CD4-positive, CD25-positive, alpha-beta regulatory T cell (primary cell): Measurements from ENCODE around the gene ZNF317. TPM values are rescaled to one million over a fixed set of nuclear protein-coding genes. Genes with fewer than 3 reads are reported as not detected.

ENCODE experiments used
- ATAC-seq, 2 donors: fragments of 150-1000 bp; cut with Tn5 transposase; one replicate each; pipeline ENCODE4 v1.10.0; 2021; ENCODE audit warnings: low read depth in 2 of 2, moderate number of reproducible peaks in 2 of 2, moderate library complexity in 1 of 2
- DNase-seq, 3 donors: peaks; one replicate each; pipeline versions ENCODE4 v3.0.0 to v3.0.0-alpha.2; 2012 to 2022; ENCODE audit warnings: mixed read lengths in 1 of 3
- H3K27ac ChIP-seq: one replicate; pipeline ENCODE4 v1.7.0; 2013; ENCODE audit warnings: mild to moderate bottlenecking, low read length; ENCODE audit not compliant: insufficient read depth, poor library complexity, severe bottlenecking
- H3K27me3 ChIP-seq: one replicate; pipeline ENCODE4 v1.7.0; 2013; ENCODE audit warnings: low read length; ENCODE audit not compliant: control insufficient read depth, insufficient read depth
- H3K36me3 ChIP-seq: one replicate; pipeline ENCODE4 v1.7.0; 2013; ENCODE audit warnings: mild to moderate bottlenecking, low read length, moderate library complexity; ENCODE audit not compliant: control insufficient read depth, insufficient read depth
- H3K4me1 ChIP-seq: 2 replicates; pipeline ENCODE4 v1.7.0; 2013; ENCODE audit warnings: mild to moderate bottlenecking, low read length; ENCODE audit not compliant: insufficient read depth, control insufficient read depth, poor library complexity, severe bottlenecking
- H3K4me3 ChIP-seq: one replicate; pipeline ENCODE4 v1.7.0; 2013; ENCODE audit warnings: low read depth, mild to moderate bottlenecking, low read length, moderate library complexity
- H3K9me3 ChIP-seq, 2 experiments: 1 replicate in 1 of 2; 2 replicates in 1 of 2; pipeline ENCODE4 v1.7.0; 2013; ENCODE audit warnings: low read length in 2 of 2, mild to moderate bottlenecking in 1 of 2, moderate library complexity in 1 of 2; ENCODE audit not compliant: control insufficient read depth in 2 of 2
- H3K27ac Mint-ChIP-seq, 3 donors: one replicate each; pipeline ENCODE4 v1.8.0; 2020 to 2022; ENCODE audit warnings: mild to moderate bottlenecking in 3 of 3, mixed read lengths in 3 of 3, moderate library complexity in 2 of 3
- H3K27me3 Mint-ChIP-seq: one replicate; pipeline ENCODE4 v1.8.0; 2022; ENCODE audit warnings: mild to moderate bottlenecking, mixed read lengths
- H3K36me3 Mint-ChIP-seq: one replicate; pipeline ENCODE4 v1.8.0; 2020; ENCODE audit warnings: mixed read lengths
- H3K4me1 Mint-ChIP-seq, 4 donors: one replicate each; pipeline ENCODE4 v1.8.0; 2020 to 2022; ENCODE audit warnings: mixed read lengths in 4 of 4, mild to moderate bottlenecking in 1 of 4
- H3K4me3 Mint-ChIP-seq, 4 donors: one replicate each; pipeline ENCODE4 v1.8.0; 2020 to 2022; ENCODE audit warnings: mild to moderate bottlenecking in 4 of 4, mixed read lengths in 4 of 4, moderate library complexity in 3 of 4
- H3K9me3 Mint-ChIP-seq, 7 donors: one replicate each; pipeline ENCODE4 v1.8.0; 2020 to 2022; ENCODE audit warnings: mixed read lengths in 7 of 7, mild to moderate bottlenecking in 3 of 7, moderate library complexity in 2 of 7
- polyA plus RNA-seq, 4 donors: library from polyadenylated mRNA; unstranded; fragments of 300-500 nt; fragmentation: Illumina TruSeq; gene quantifications; one replicate each; pipeline ENCODE4 v1.2.3, GENCODE V29; 2021
- total RNA-seq: library from RNA; stranded (reverse); gene quantifications from one replicate; pipeline ENCODE4 v1.2.3, GENCODE V29; 2022

Gene ZNF317
- total RNA-seq (92.4 TPM), polyA plus RNA-seq (10 to 100 TPM; 27.5 to 42.5 (median 37.0) TPM)

- DNase-seq (peak; percentile 88 to 95 (median 91)), ATAC-seq (peak; percentile 92 to 94)
- Histone ChIP-seq H3K27ac (peak within 1 kb of the TSS; percentile 89), H3K27me3 (no peaks in the 10 kb centered on the region), H3K9me3 (peaks cover 12 to 19% of the 10 kb centered on the region in 2 experiments), H3K4me1 (peaks cover 25% of the 10 kb centered on the region), H3K36me3 (peaks cover 14% of the 10 kb centered on the region), H3K4me3 (peak within 1 kb of the TSS; percentile 98)
- Mint-ChIP-seq H3K27me3 (no peaks in the 10 kb centered on the region), H3K36me3 (peaks cover 14% of the 10 kb centered on the region), H3K27ac (peak within 1 kb of the TSS; percentile 95 to 99 (median 98)), H3K9me3 (peaks cover 0 to 14% (median 5%) of the 10 kb centered on the region in 7 donors), H3K4me3 (peak within 1 kb of the TSS; percentile 89 to 98 (median 97)), H3K4me1 (peaks cover 10 to 55% (median 28%) of the 10 kb centered on the region in 4 donors)
Observed at GRCh38 chr19:9140159-9140874, at the start of gene ZNF317. TSS of gene ZNF317 (plus strand) at chr19:9140397. CDS start at chr19:9156017, 15,620 bp downstream.

- no peak for ATAC-seq
- H3K27me3 ChIP-seq, result peaks cover 5% of the 10 kb centered on the region
- Mint-ChIP-seq H3K27ac (no peak within 1 kb of the TSS), H3K4me3 (no peak within 1 kb of the TSS), H3K4me1 (no peaks in the 10 kb centered on the region), H3K36me3 (no peaks in the 10 kb centered on the region), H3K27me3 (peaks cover 5% of the 10 kb centered on the region), H3K9me3 (peaks cover 0 to 1% (median 0%) of the 10 kb centered on the region in 7 donors)
- no peak for DNase-seq
- no peaks in the 10 kb centered on the region for H3K4me1 ChIP-seq
- H3K36me3 ChIP-seq, result no peaks in the 10 kb centered on the region
- H3K4me3 ChIP-seq, result no peak within 1 kb of the TSS
- H3K9me3 ChIP-seq, result no peaks in the 10 kb centered on the region
- H3K27ac ChIP-seq, result no peak within 1 kb of the TSS
Observed at GRCh38 chr19:9107375-9107774, 32.8 kb upstream of the ZNF317 start, which contains the start of gene OR7G2. TSS of gene OR7G2 (minus strand) at chr19:9107475. CDS start at chr19:9103243, 4,232 bp downstream.

- Histone ChIP-seq H3K9me3 (no peaks in the 10 kb centered on the region), H3K4me1 (no peaks in the 10 kb centered on the region), H3K36me3 (no peaks in the 10 kb centered on the region), H3K27me3 (peaks cover 3% of the 10 kb centered on the region), H3K4me3 (no peak overlapping the region), H3K27ac (no peak overlapping the region)
- Mint-ChIP-seq H3K27me3 (peaks cover 8% of the 10 kb centered on the region), H3K27ac (no peak overlapping the region), H3K4me1 (no peaks in the 10 kb centered on the region), H3K36me3 (no peaks in the 10 kb centered on the region), H3K9me3 (no peaks in the 10 kb centered on the region), H3K4me3 (no peak overlapping the region)
- DNase-seq, result no peak
- ATAC-seq, result no peak
Observed at GRCh38 chr19:9109959-9110358, 30.2 kb upstream of the ZNF317 start.

- H3K36me3 ChIP-seq, result no peaks in the 10 kb centered on the region
- Mint-ChIP-seq H3K36me3 (no peaks in the 10 kb centered on the region), H3K4me1 (no peaks in the 10 kb centered on the region), H3K27me3 (peaks cover 19% of the 10 kb centered on the region), H3K27ac (no peak within 1 kb of the TSS), H3K9me3 (peaks cover 0 to 2% (median 0%) of the 10 kb centered on the region in 7 donors), H3K4me3 (no peak within 1 kb of the TSS)
- no peak within 1 kb of the TSS for H3K4me3 ChIP-seq
- no peaks in the 10 kb centered on the region for H3K27me3 ChIP-seq
- no peaks in the 10 kb centered on the region for H3K4me1 ChIP-seq
- no peaks in the 10 kb centered on the region for H3K9me3 ChIP-seq
- ATAC-seq (no peak), DNase-seq (no peak)
- H3K27ac ChIP-seq, result no peak within 1 kb of the TSS
Observed at GRCh38 chr19:9115307-9115813, 24.8 kb upstream of the ZNF317 start, which contains the start of gene OR7G1. TSS of gene OR7G1 (minus strand) at chr19:9115763. CDS start at chr19:9115763, 0 bp downstream.

GRCh38 chr19:9116547-9116946 is 23.6 kb upstream of the ZNF317 start:
- H3K9me3 Mint-ChIP-seq, result peaks cover 0 to 2% (median 0%) of the 10 kb centered on the region in 7 donors
- no peaks in the 10 kb centered on the region for H3K36me3 ChIP-seq
- no peak for DNase-seq
- H3K4me3 Mint-ChIP-seq, result no peak overlapping the region
- no peak overlapping the region for H3K27ac ChIP-seq
- no peak overlapping the region for H3K27ac Mint-ChIP-seq
- no peaks in the 10 kb centered on the region for H3K36me3 Mint-ChIP-seq
- peaks cover 22% of the 10 kb centered on the region for H3K27me3 Mint-ChIP-seq
- no peaks in the 10 kb centered on the region for H3K27me3 ChIP-seq
- ATAC-seq, result no peak
- no peak overlapping the region for H3K4me3 ChIP-seq
- no peaks in the 10 kb centered on the region for H3K4me1 ChIP-seq
- H3K4me1 Mint-ChIP-seq, result no peaks in the 10 kb centered on the region
- H3K9me3 ChIP-seq, result no peaks in the 10 kb centered on the region

GRCh38 chr19:9126900-9127405 is 13.2 kb upstream of the ZNF317 start, which contains the start of gene OR7G3:
TSS of gene OR7G3 (minus strand) at chr19:9126950. CDS start at chr19:9126950, 0 bp downstream.
- no peak within 1 kb of the TSS for H3K27ac Mint-ChIP-seq
- Histone ChIP-seq H3K27ac (no peak within 1 kb of the TSS), H3K9me3 (no peaks in the 10 kb centered on the region), H3K4me3 (no peak within 1 kb of the TSS), H3K27me3 (peaks cover 5% of the 10 kb centered on the region), H3K36me3 (no peaks in the 10 kb centered on the region), H3K4me1 (no peaks in the 10 kb centered on the region)
- H3K4me3 Mint-ChIP-seq, result no peak within 1 kb of the TSS
- peaks cover 0 to 3% (median 0%) of the 10 kb centered on the region in 4 donors for H3K4me1 Mint-ChIP-seq
- H3K9me3 Mint-ChIP-seq, result no peaks in the 10 kb centered on the region
- DNase-seq, result no peak
- no peak for ATAC-seq
- peaks cover 9% of the 10 kb centered on the region for H3K27me3 Mint-ChIP-seq
- H3K36me3 Mint-ChIP-seq, result no peaks in the 10 kb centered on the region

GRCh38 chr19:9128171-9128570 is 12.0 kb upstream of the ZNF317 start:
- Histone ChIP-seq H3K4me1 (no peaks in the 10 kb centered on the region), H3K9me3 (no peaks in the 10 kb centered on the region), H3K27me3 (peaks cover 5% of the 10 kb centered on the region), H3K27ac (no peak overlapping the region), H3K36me3 (no peaks in the 10 kb centered on the region), H3K4me3 (no peak overlapping the region)
- Mint-ChIP-seq H3K4me3 (no peak overlapping the region), H3K36me3 (no peaks in the 10 kb centered on the region), H3K4me1 (peaks cover 0 to 3% (median 0%) of the 10 kb centered on the region in 4 donors), H3K27ac (no peak overlapping the region), H3K27me3 (peaks cover 9% of the 10 kb centered on the region), H3K9me3 (no peaks in the 10 kb centered on the region)
- ATAC-seq, result no peak
- no peak for DNase-seq
